Keratinocyte (primary cell): Measurements from ENCODE around the gene ORAI3. TPM values are rescaled to one million over a fixed set of nuclear protein-coding genes. Genes with fewer than 3 reads are reported as not detected.

Source experiments
- DNase-seq: peaks from one replicate; pipeline ENCODE4 v3.0.0-alpha.2; 2011; ENCODE audit warnings: low read depth, missing footprints, low spot score
- FAIRE-seq: peaks from 2 replicates; lab custom pipeline; 2011; peaks lifted over from hg19 to GRCh38; lab: Jason Lieb, UNC
- H2AFZ ChIP-seq: 2 replicates; pipeline ENCODE4 v1.6.0; 2012; ENCODE audit warnings: low read length, control low read depth, inconsistent platforms; ENCODE audit not compliant: control insufficient read depth
- H3K27ac ChIP-seq: 2 replicates; pipeline ENCODE4 v1.5.1; 2011; ENCODE audit warnings: low read length; ENCODE audit not compliant: control insufficient read depth, insufficient read depth
- H3K27me3 ChIP-seq: 3 replicates; pipeline ENCODE4 v1.6.0; 2011; ENCODE audit warnings: low read length; ENCODE audit not compliant: control insufficient read depth, insufficient read depth; ENCODE audit errors: extremely low read depth
- H3K36me3 ChIP-seq, 2 experiments: 2 replicates in 1 of 2; 3 replicates in 1 of 2; pipeline ENCODE4 v1.5.1; 2011; ENCODE audit warnings: low read length in 2 of 2, mild to moderate bottlenecking in 1 of 2; ENCODE audit not compliant: control insufficient read depth in 2 of 2, insufficient read depth in 2 of 2; ENCODE audit errors: extremely low read depth in 1 of 2
- H3K4me1 ChIP-seq: 3 replicates; pipeline ENCODE4 v1.5.1; 2011; ENCODE audit warnings: low read length; ENCODE audit not compliant: control insufficient read depth, insufficient read depth; ENCODE audit errors: extremely low read depth
- H3K4me2 ChIP-seq: 3 replicates; pipeline ENCODE4 v1.6.0; 2011; ENCODE audit warnings: low read depth, low read length; ENCODE audit not compliant: control insufficient read depth, insufficient read depth; ENCODE audit errors: extremely low read depth
- H3K4me3 ChIP-seq, 3 experiments: fragments of 200-600 bp in 1 of 3; sonication (generic) in 1 of 3; 2 replicates in 2 of 3; 3 replicates in 1 of 3; pipeline ENCODE4 v1.5.1; 2011 to 2016; ENCODE audit warnings: low read length in 3 of 3, mild to moderate bottlenecking in 3 of 3, control low read depth in 2 of 3, inconsistent platforms in 1 of 3, low read depth in 1 of 3, mixed read lengths in 1 of 3, mixed run types in 1 of 3, moderate library complexity in 1 of 3; ENCODE audit not compliant: control insufficient read depth in 2 of 3, insufficient read depth in 2 of 3; ENCODE audit errors: extremely low read depth in 1 of 3
- H3K79me2 ChIP-seq: 2 replicates; pipeline ENCODE4 v1.6.0; 2012; ENCODE audit warnings: low read length; ENCODE audit not compliant: control insufficient read depth, insufficient read depth
- H3K9ac ChIP-seq: 3 replicates; pipeline ENCODE4 v1.6.0; 2011; ENCODE audit warnings: low read length; ENCODE audit not compliant: control insufficient read depth, insufficient read depth; ENCODE audit errors: extremely low read depth
- H3K9me1 ChIP-seq: 3 replicates; pipeline ENCODE4 v1.6.0; 2011; ENCODE audit warnings: low read length; ENCODE audit not compliant: control insufficient read depth, insufficient read depth; ENCODE audit errors: extremely low read depth
- H3K9me3 ChIP-seq: 2 replicates; pipeline ENCODE4 v1.5.1; 2012; ENCODE audit warnings: low read depth, low read length; ENCODE audit not compliant: control insufficient read depth
- H4K20me1 ChIP-seq: 3 replicates; pipeline ENCODE4 v1.6.0; 2011; ENCODE audit warnings: low read length; ENCODE audit not compliant: control insufficient read depth, insufficient read depth; ENCODE audit errors: extremely low read depth
- EZH2 ChIP-seq: IDR thresholded peaks from one replicate; pipeline ENCODE4 v1.6.1; 2012; ENCODE audit warnings: inconsistent platforms, mild to moderate bottlenecking, low read length, moderate library complexity
- dilution Hi-C: fragments of 300-500 bp; cut with MboI; formaldehyde crosslinking; loops from one replicate; pipeline ENCODE4 v1.7.0; 2020; ENCODE audit warnings: low sequenced_read_pairs; ENCODE audit not compliant: extremely low pct_ligation_motif_present
- polyA plus RNA-seq, 5 experiments: library from polyadenylated mRNA; depleted of rRNA in 3 of 5; stranded (reverse) in 3 of 5; stranded (forward) in 1 of 5; unstranded in 1 of 5; fragments of >200 nt; gene quantifications; 1 replicate in 1 of 5; 2 replicates in 3 of 5; 3 replicates in 1 of 5; pipeline versions ENCODE4 v1.2.1 to v1.2.3, GENCODE V29; 2011 to 2012; ENCODE audit warnings: missing spikeins in 2 of 5, low read depth in 1 of 5, low replicate concordance in 1 of 5
- TF ChIP-seq, protein P1 (sequence below), 3 experiments: IDR thresholded peaks in 1 of 3; conservative IDR thresholded peaks in 1 of 3; optimal IDR thresholded peaks in 1 of 3; 2 replicates in 2 of 3; 3 replicates in 1 of 3; pipeline versions ENCODE3 to v1.5.1; 2011; ENCODE audit warnings: low read length in 3 of 3, mild to moderate bottlenecking in 3 of 3, moderate library complexity in 2 of 3, control low read depth in 1 of 3, inconsistent platforms in 1 of 3; ENCODE audit not compliant: insufficient read depth in 2 of 3; ENCODE audit errors: extremely low read depth in 1 of 3

The ORAI3 gene
- polyA plus RNA-seq, 1 donor (not counting 4 experiments of a cell fraction or from before 2014, with no cell fraction given): 8.1 TPM

DNA sequence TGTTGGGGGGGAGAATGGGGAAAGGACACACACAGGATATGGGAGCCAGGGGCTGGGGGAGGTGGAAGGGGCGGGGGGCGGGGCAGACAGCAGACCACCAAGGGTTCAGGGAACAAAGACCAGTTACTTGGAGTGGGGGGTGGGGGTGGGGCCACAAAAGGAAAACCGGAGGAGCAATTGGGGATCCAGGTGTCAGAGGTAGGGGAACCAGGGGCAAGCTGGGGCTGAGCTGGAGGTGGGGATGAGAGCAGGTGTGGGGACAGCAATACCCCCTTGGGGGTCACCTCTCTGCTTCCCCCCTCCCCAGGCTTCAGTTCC is 1.4 kb upstream of the ORAI3 start:
- peaks cover 17 to 19% of the 10 kb centered on the region in 2 experiments for H3K36me3 ChIP-seq
- dilution Hi-C loops: no loop called here

DNA sequence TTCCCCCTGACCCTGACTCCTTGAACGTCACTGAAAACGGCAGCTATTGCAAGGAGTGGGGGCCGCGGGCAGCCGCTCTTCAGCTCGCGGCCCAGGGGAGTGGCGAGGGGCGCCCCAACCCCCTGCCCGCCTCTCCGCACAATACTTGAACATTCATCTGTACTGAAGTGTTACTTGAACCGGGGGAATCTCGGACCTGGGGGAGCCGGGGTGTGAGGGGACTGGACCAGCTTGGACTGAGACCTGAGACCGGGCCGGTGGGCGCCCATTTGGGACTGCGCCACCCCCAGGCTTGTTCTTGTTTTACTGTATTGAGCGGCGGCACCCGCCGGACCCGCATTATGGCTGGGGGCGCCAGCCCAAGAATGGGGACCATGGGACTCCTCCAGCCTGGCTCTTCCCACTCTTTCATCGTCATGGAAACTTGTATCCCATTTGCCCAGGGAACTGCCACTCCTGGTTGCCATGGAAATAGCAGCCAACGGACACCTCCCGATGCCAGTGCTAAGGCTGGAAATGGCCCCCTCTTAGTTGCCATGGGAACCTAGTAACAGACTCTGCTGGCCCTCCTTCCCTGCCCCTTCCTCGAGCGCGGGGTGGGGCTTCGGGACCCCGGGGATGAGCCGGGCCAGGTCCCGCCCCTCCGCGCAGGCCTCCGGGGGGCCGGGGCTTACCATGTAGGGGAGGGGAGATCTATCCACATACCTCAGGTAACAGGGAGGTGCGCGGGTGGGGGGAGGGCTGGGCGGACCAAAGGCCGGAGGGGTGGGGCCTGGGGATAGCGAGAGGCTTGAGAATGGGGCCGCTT is 805 bp upstream of the ORAI3 start:
- Histone ChIP-seq H3K4me2 (peak overlapping the region; percentile 84), H3K9me3 (no peaks in the 10 kb centered on the region), H3K36me3 (peaks cover 13 to 16% of the 10 kb centered on the region in 2 experiments), H3K4me3 (peak overlapping the region in 2 of 3 experiments; percentile 50 to 84), H3K9ac (peak overlapping the region; percentile 83), H3K4me1 (peaks cover 19% of the 10 kb centered on the region), H2AFZ (no peak overlapping the region), H3K27ac (no peak overlapping the region), H4K20me1 (no peaks in the 10 kb centered on the region), H3K27me3 (no peaks in the 10 kb centered on the region), H3K79me2 (no peaks in the 10 kb centered on the region), H3K9me1 (no peaks in the 10 kb centered on the region)
- DNase-seq: no peak
- FAIRE-seq: no peak
- TF ChIP-seq, protein P1, sequence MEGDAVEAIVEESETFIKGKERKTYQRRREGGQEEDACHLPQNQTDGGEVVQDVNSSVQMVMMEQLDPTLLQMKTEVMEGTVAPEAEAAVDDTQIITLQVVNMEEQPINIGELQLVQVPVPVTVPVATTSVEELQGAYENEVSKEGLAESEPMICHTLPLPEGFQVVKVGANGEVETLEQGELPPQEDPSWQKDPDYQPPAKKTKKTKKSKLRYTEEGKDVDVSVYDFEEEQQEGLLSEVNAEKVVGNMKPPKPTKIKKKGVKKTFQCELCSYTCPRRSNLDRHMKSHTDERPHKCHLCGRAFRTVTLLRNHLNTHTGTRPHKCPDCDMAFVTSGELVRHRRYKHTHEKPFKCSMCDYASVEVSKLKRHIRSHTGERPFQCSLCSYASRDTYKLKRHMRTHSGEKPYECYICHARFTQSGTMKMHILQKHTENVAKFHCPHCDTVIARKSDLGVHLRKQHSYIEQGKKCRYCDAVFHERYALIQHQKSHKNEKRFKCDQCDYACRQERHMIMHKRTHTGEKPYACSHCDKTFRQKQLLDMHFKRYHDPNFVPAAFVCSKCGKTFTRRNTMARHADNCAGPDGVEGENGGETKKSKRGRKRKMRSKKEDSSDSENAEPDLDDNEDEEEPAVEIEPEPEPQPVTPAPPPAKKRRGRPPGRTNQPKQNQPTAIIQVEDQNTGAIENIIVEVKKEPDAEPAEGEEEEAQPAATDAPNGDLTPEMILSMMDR (optimal IDR thresholded peaks at IDR 0.05 in 1 of 3, IDR thresholded peaks at IDR 0.05 in 1 of 3, conservative IDR thresholded peaks at IDR 0.05 in 1 of 3; ENCODE audit: extremely low read depth in 1 of 3, insufficient read depth in 2 of 3, low read length in 3 of 3): no peak
- no peak for TF ChIP-seq EZH2
- dilution Hi-C loops: no loop called here

More for the DNA sequence above, 1.4 kb upstream of the ORAI3 start:
- H3K27ac ChIP-seq: no peak overlapping the region
- no peak overlapping the region for H3K4me3 ChIP-seq
- H3K79me2 ChIP-seq: no peaks in the 10 kb centered on the region
- H3K27me3 ChIP-seq: no peaks in the 10 kb centered on the region
- H3K4me1 ChIP-seq: peaks cover 19% of the 10 kb centered on the region
- no peak for DNase-seq
- no peak for FAIRE-seq
- no peak overlapping the region for H3K9ac ChIP-seq
- H3K4me2 ChIP-seq: no peak overlapping the region
- H2AFZ ChIP-seq: no peak overlapping the region
- H4K20me1 ChIP-seq: no peaks in the 10 kb centered on the region
- no peaks in the 10 kb centered on the region for H3K9me3 ChIP-seq
- H3K9me1 ChIP-seq: no peaks in the 10 kb centered on the region
- TF ChIP-seq, protein P1 (optimal IDR thresholded peaks at IDR 0.05 in 1 of 3, IDR thresholded peaks at IDR 0.05 in 1 of 3, conservative IDR thresholded peaks at IDR 0.05 in 1 of 3; ENCODE audit: extremely low read depth in 1 of 3, insufficient read depth in 2 of 3, low read length in 3 of 3): no peak
- no peak for TF ChIP-seq EZH2
